T-cell (primary cell): ENCODE data around the gene ANGPTL3. TPM values are rescaled to one million over a fixed set of nuclear protein-coding genes. Genes with fewer than 3 reads are reported as not detected.
"Not testable (repeated sequence)": the region's sequence is repeated elsewhere in the genome, so short reads cannot be mapped to it uniquely, and the experiment has no call there.

Experiments
- ATAC-seq, 4 experiments: fragments of 200-7000 bp in 3 of 4; fragments of 150-1000 bp in 1 of 4; cut with Tn5 transposase; replicated peaks in 1 of 4; 1 replicate in 3 of 4; 2 replicates in 1 of 4; pipeline ENCODE4 v1.10.0; 2021; ENCODE audit warnings: moderate library complexity in 3 of 4, mild to moderate bottlenecking in 2 of 4, moderate number of reproducible peaks in 1 of 4
- CTCF ChIA-PET, 2 donors: fragments of 300-600 bp; sonication (Branson Sonifier 250); formaldehyde crosslinking; loops; one replicate each; lab custom pipeline; 2022; ENCODE audit warnings: antibody characterized with exemption in 2 of 2; lab: Charles Lee
- POLR2A ChIA-PET, 2 donors: fragments of 300-600 bp; sonication (Branson Sonifier 250); formaldehyde crosslinking; loops; one replicate each; lab custom pipeline; 2022; ENCODE audit warnings: antibody characterized with exemption in 2 of 2; lab: Charles Lee
- DNase-seq, 35 experiments: peaks; one replicate each; pipeline versions ENCODE4 v3.0.0 to v3.0.0-alpha.2; 2013 to 2023
- H3K27ac ChIP-seq: one replicate; pipeline ENCODE4 v1.5.1; 2013; ENCODE audit warnings: low read length
- H3K27me3 ChIP-seq, 2 experiments: replicated peaks in 1 of 2; 1 replicate in 1 of 2; 2 replicates in 1 of 2; pipeline versions ENCODE4 v1.6.1 to v1.7.0; 2013; ENCODE audit warnings: low read length in 1 of 2, mixed read lengths in 1 of 2; ENCODE audit not compliant: control insufficient read depth in 2 of 2, insufficient read depth in 2 of 2; ENCODE audit errors: extremely low read depth in 1 of 2
- H3K36me3 ChIP-seq, 2 donors: 1 replicate in 1 of 2; 2 replicates in 1 of 2; pipeline versions ENCODE4 v1.6.1 to v1.7.0; 2013; ENCODE audit warnings: low read length in 1 of 2; ENCODE audit not compliant: control insufficient read depth in 2 of 2, insufficient read depth in 1 of 2; ENCODE audit errors: extremely low read depth in 1 of 2
- H3K4me1 ChIP-seq, 2 experiments: 1 replicate in 1 of 2; 2 replicates in 1 of 2; pipeline versions ENCODE4 v1.6.1 to v1.7.0; 2013; ENCODE audit warnings: low read length in 2 of 2, mixed read lengths in 1 of 2; ENCODE audit not compliant: insufficient read depth in 2 of 2, control insufficient read depth in 1 of 2; ENCODE audit errors: extremely low read depth in 1 of 2
- H3K4me3 ChIP-seq, 2 donors: 1 replicate in 1 of 2; 2 replicates in 1 of 2; pipeline versions ENCODE4 v1.5.1 to v1.7.0; 2013; ENCODE audit warnings: mild to moderate bottlenecking in 2 of 2, low read length in 1 of 2, moderate library complexity in 1 of 2; ENCODE audit not compliant: control insufficient read depth in 1 of 2; ENCODE audit errors: extremely low read depth in 1 of 2
- H3K9me3 ChIP-seq: 2 replicates; pipeline ENCODE4 v1.7.0; 2013
- H3K27ac Mint-ChIP-seq, 2 donors: one replicate each; pipeline ENCODE4 v1.8.0; 2020 to 2021; ENCODE audit warnings: mild to moderate bottlenecking in 2 of 2, mixed read lengths in 2 of 2
- H3K27me3 Mint-ChIP-seq, 2 donors: one replicate each; pipeline ENCODE4 v1.8.0; 2021 to 2022; ENCODE audit warnings: mixed read lengths in 2 of 2
- H3K36me3 Mint-ChIP-seq: one replicate; pipeline ENCODE4 v1.8.0; 2021; ENCODE audit warnings: mixed read lengths
- H3K4me1 Mint-ChIP-seq, 3 donors: one replicate each; pipeline ENCODE4 v1.8.0; 2020 to 2022; ENCODE audit warnings: mixed read lengths in 3 of 3, mild to moderate bottlenecking in 1 of 3
- H3K4me3 Mint-ChIP-seq, 3 donors: one replicate each; pipeline ENCODE4 v1.8.0; 2020 to 2022; ENCODE audit warnings: mild to moderate bottlenecking in 3 of 3, mixed read lengths in 3 of 3, moderate library complexity in 3 of 3
- H3K9me3 Mint-ChIP-seq, 3 donors: one replicate each; pipeline ENCODE4 v1.8.0; 2020 to 2022; ENCODE audit warnings: mixed read lengths in 3 of 3
- WGBS: methylation state at CpG from one replicate; pipeline ENCODE4 v1.1.5; 2013; ENCODE audit warnings: missing lambda C conversion rate; ENCODE audit not compliant: insufficient coverage; 5-methylcytosine and 5-hydroxymethylcytosine counted together
- total RNA-seq, 35 experiments: library from RNA in 6 of 35; stranded (reverse) in 6 of 35; fragments of 120-200 nt in 1 of 35; gene quantifications; one replicate each; pipeline versions ENCODE4 v1.2.1 to v1.2.4 and lab custom pipeline; 2013 to 2026

The ANGPTL3 gene
- total RNA-seq = not detected
- not detected for total RNA-seq (2013)
- 0 to 0.05 (median 0) reads per million in 29 experiments for total RNA-seq (lab: John Stamatoyannopoulos, UW)

- ATAC-seq = no peak
- DNase-seq = no peak
- no peaks in the 10 kb centered on the region for H3K4me1 ChIP-seq
- WGBS = no CpG with 5 or more reads among the region's 3 CpGs
- H3K36me3 ChIP-seq = no peaks in the 10 kb centered on the region
- ChIA-PET POLR2A (no interaction called here), CTCF (no interaction called here)
- no peaks in the 10 kb centered on the region for H3K9me3 Mint-ChIP-seq
- no peaks in the 10 kb centered on the region for H3K4me1 Mint-ChIP-seq
- H3K27ac Mint-ChIP-seq = no peak within 1 kb of the TSS
- no peak within 1 kb of the TSS for H3K27ac ChIP-seq
- H3K9me3 ChIP-seq = no peaks in the 10 kb centered on the region
- H3K4me3 ChIP-seq = no peak within 1 kb of the TSS
- no peaks in the 10 kb centered on the region for H3K27me3 Mint-ChIP-seq
- H3K4me3 Mint-ChIP-seq = no peak within 1 kb of the TSS
- H3K36me3 Mint-ChIP-seq = peaks cover 4% of the 10 kb centered on the region
- H3K27me3 ChIP-seq = no peaks in the 10 kb centered on the region
Measured at GRCh38 chr1:62597281-62597680, at the start of gene ANGPTL3. Gene ANGPTL3, plus strand, starts transcription at chr1:62597520. Its CDS starts 47 bp downstream, at chr1:62597567.

GRCh38 chr1:62561306-62561705, 36.0 kb upstream of the ANGPTL3 start:
- DNase-seq (no peak), ATAC-seq (no peak)
- Histone ChIP-seq H3K9me3 (no peaks in the 10 kb centered on the region), H3K27ac (no peak overlapping the region), H3K4me3 (no peak overlapping the region), H3K36me3 (no peaks in the 10 kb centered on the region), H3K27me3 (peaks cover 0 to 3% of the 10 kb centered on the region in 2 experiments), H3K4me1 (no peaks in the 10 kb centered on the region)
- H3K9me3 Mint-ChIP-seq = no peaks in the 10 kb centered on the region
- no peak overlapping the region for H3K4me3 Mint-ChIP-seq
- H3K36me3 Mint-ChIP-seq = peaks cover 25% of the 10 kb centered on the region
- no peak overlapping the region for H3K27ac Mint-ChIP-seq
- H3K4me1 Mint-ChIP-seq = peaks cover 0 to 3% (median 0%) of the 10 kb centered on the region in 3 donors
- no peaks in the 10 kb centered on the region for H3K27me3 Mint-ChIP-seq
- ChIA-PET POLR2A (interaction anchor here in 1 of 2 donors (0.6 kb wide), 1 partner anchor 28 kb away, joined by 4 read pairs; no protein-coding TSS in a partner anchor), CTCF (no interaction called here)
- no CpG with 5 or more reads among the region's 2 CpGs for WGBS

- H3K27me3 ChIP-seq, POLR2A ChIA-PET, H3K9me3 ChIP-seq, ATAC-seq, H3K27me3 Mint-ChIP-seq, H3K36me3 ChIP-seq, H3K9me3 Mint-ChIP-seq, DNase-seq, H3K4me1 ChIP-seq, H3K27ac ChIP-seq, H3K4me3 ChIP-seq, H3K4me1 Mint-ChIP-seq, H3K27ac Mint-ChIP-seq, H3K4me3 Mint-ChIP-seq: not testable (repeated sequence)
- H3K36me3 Mint-ChIP-seq = peaks cover 48% of the 10 kb centered on the region
- CTCF ChIA-PET = interaction anchor here in 1 of 2 donors (0.6 kb wide), 1 partner anchor 142 kb away, joined by 4 read pairs; no protein-coding TSS in a partner anchor
- WGBS = no CpG with 5 or more reads among the region's 1 CpG
Measured at GRCh38 chr1:62567182-62567581, 30.1 kb upstream of the ANGPTL3 start.

- not testable (repeated sequence) for H3K9me3 ChIP-seq, DNase-seq, H3K4me3 Mint-ChIP-seq, H3K9me3 Mint-ChIP-seq, H3K36me3 ChIP-seq, H3K4me1 Mint-ChIP-seq, H3K27me3 Mint-ChIP-seq, H3K27ac Mint-ChIP-seq, H3K4me3 ChIP-seq, H3K27ac ChIP-seq, ATAC-seq, H3K27me3 ChIP-seq, H3K4me1 ChIP-seq
- no CpG with 5 or more reads among the region's 1 CpG for WGBS
- CTCF ChIA-PET = interaction anchor here (0.6 kb wide), 2 partner anchors 18 to 141 kb away, joined by 3 to 4 read pairs; no protein-coding TSS in a partner anchor
- peaks cover 55% of the 10 kb centered on the region for H3K36me3 Mint-ChIP-seq
- POLR2A ChIA-PET = interaction anchor here in 1 of 2 donors (0.6 kb wide), 2 partner anchors 33 to 542 kb away, joined by 3 to 7 read pairs; no protein-coding TSS in a partner anchor
Measured at GRCh38 chr1:62567926-62568325, 29.4 kb upstream of the ANGPTL3 start.

- H3K9me3 Mint-ChIP-seq, H3K27ac ChIP-seq, H3K9me3 ChIP-seq, CTCF ChIA-PET, H3K4me1 ChIP-seq, ATAC-seq, H3K4me3 Mint-ChIP-seq, H3K27me3 Mint-ChIP-seq, H3K27me3 ChIP-seq, DNase-seq, H3K4me3 ChIP-seq, H3K4me1 Mint-ChIP-seq, H3K27ac Mint-ChIP-seq, H3K36me3 ChIP-seq, POLR2A ChIA-PET: not testable (repeated sequence)
- H3K36me3 Mint-ChIP-seq = peaks cover 63% of the 10 kb centered on the region
- WGBS = no CpG with 5 or more reads among the region's 4 CpGs
Measured at GRCh38 chr1:62571517-62571916, 25.8 kb upstream of the ANGPTL3 start.

- Histone ChIP-seq H3K4me3 (no peak overlapping the region), H3K27ac (no peak overlapping the region), H3K4me1 (no peaks in the 10 kb centered on the region), H3K27me3 (no peaks in the 10 kb centered on the region), H3K36me3 (peaks cover 0 to 2% of the 10 kb centered on the region in 2 donors), H3K9me3 (no peaks in the 10 kb centered on the region)
- ChIA-PET CTCF (no interaction called here), POLR2A (no interaction called here)
- DNase-seq (no peak), ATAC-seq (no peak)
- peaks cover 56% of the 10 kb centered on the region for H3K36me3 Mint-ChIP-seq
- H3K9me3 Mint-ChIP-seq = peaks cover 3 to 8% (median 7%) of the 10 kb centered on the region in 3 donors
- no peak overlapping the region for H3K27ac Mint-ChIP-seq
- no peaks in the 10 kb centered on the region for H3K27me3 Mint-ChIP-seq
- H3K4me3 Mint-ChIP-seq = no peak overlapping the region
- no peaks in the 10 kb centered on the region for H3K4me1 Mint-ChIP-seq
Measured at GRCh38 chr1:62572476-62572875, 24.8 kb upstream of the ANGPTL3 start.

GRCh38 chr1:62573675-62574074, 23.6 kb upstream of the ANGPTL3 start:
- no peak for ATAC-seq
- POLR2A ChIA-PET = no interaction called here
- Mint-ChIP-seq H3K4me1 (no peaks in the 10 kb centered on the region), H3K36me3 (peaks cover 51% of the 10 kb centered on the region), H3K4me3 (no peak overlapping the region), H3K9me3 (peaks cover 3 to 5% (median 3%) of the 10 kb centered on the region in 3 donors), H3K27me3 (no peaks in the 10 kb centered on the region), H3K27ac (no peak overlapping the region)
- no CpG with 5 or more reads among the region's 2 CpGs for WGBS
- DNase-seq = no peak
- Histone ChIP-seq H3K27me3 (no peaks in the 10 kb centered on the region), H3K9me3 (no peaks in the 10 kb centered on the region), H3K4me1 (no peaks in the 10 kb centered on the region), H3K27ac (no peak overlapping the region), H3K4me3 (no peak overlapping the region), H3K36me3 (peaks cover 0 to 2% of the 10 kb centered on the region in 2 donors)
- CTCF ChIA-PET = no interaction called here
